ENCODE results near the gene EPHA1. TPM values are rescaled to one million over a fixed set of nuclear protein-coding genes. Genes with fewer than 3 reads are reported as not detected.
"Not testable (repeated sequence)": the region's sequence is repeated elsewhere in the genome, so short reads cannot be mapped to it uniquely, and the experiment has no call there.

EPHA1 gene
- total RNA-seq, 1 experiment from 2014 or later, result 1.2 TPM

GRCh38 chr7:143417734-143418383, 9.2 kb upstream of the EPHA1 start:
- ChIA-PET POLR2A (ENCODE audit: low non-redundant PET) (no interaction called here), CTCF (interaction anchor here (1.0 to 1.2 kb wide), 3 partner anchors 13 to 122 kb away, joined by 3 to 4 read pairs (median 4); no protein-coding TSS in a partner anchor)
- Histone ChIP-seq H3K4me3 (ENCODE audit: low read depth, low read length, poor library complexity, severe bottlenecking) (no peak overlapping the region), H3K27ac (ENCODE audit: low read depth, low read length, poor library complexity, severe bottlenecking) (no peak overlapping the region), H3K4me1 (ENCODE audit: insufficient read depth, low read length, poor library complexity, severe bottlenecking) (peaks cover 5% of the 10 kb centered on the region), H3K9me3 (ENCODE audit: low read depth, low read length, poor library complexity, severe bottlenecking) (no peaks in the 10 kb centered on the region), H3K36me3 (ENCODE audit: insufficient read depth, low read length, poor library complexity, severe bottlenecking) (no peaks in the 10 kb centered on the region), H3K27me3 (replicated peaks; ENCODE audit: insufficient read depth, low read depth, low read length, poor library complexity) (no peaks in the 10 kb centered on the region)
- TF ChIP-seq EZH2 (IDR thresholded peaks at IDR 0.05; ENCODE audit: borderline replicate concordance, low read depth, low read length, poor library complexity, severe bottlenecking) (no peak), CTCF (conservative IDR thresholded peaks at IDR 0.05; ENCODE audit: low read depth, low read length) (no peak)
- intact Hi-C loops (cut with micrococcal nuclease; ENCODE audit: unreplicated experiment), result loop anchor here (5.0 kb wide), 1 partner anchor 111 kb away; no protein-coding TSS in a partner anchor
- no peak for DNase-seq (ENCODE audit: low spot score)
- BruUV-seq (replicated peaks), result no TSS peak

GRCh38 chr7:143416565-143417149, 8.0 kb upstream of the EPHA1 start:
- intact Hi-C loops (cut with micrococcal nuclease; ENCODE audit: unreplicated experiment), result loop anchor here (1.0 to 5.0 kb wide), 2 partner anchors 109 to 176 kb away; no protein-coding TSS in a partner anchor
- Histone ChIP-seq H3K9me3 (ENCODE audit: low read depth, low read length, poor library complexity, severe bottlenecking) (no peaks in the 10 kb centered on the region), H3K36me3 (ENCODE audit: insufficient read depth, low read length, poor library complexity, severe bottlenecking) (no peaks in the 10 kb centered on the region), H3K4me1 (ENCODE audit: insufficient read depth, low read length, poor library complexity, severe bottlenecking) (peaks cover 5% of the 10 kb centered on the region), H3K27ac (ENCODE audit: low read depth, low read length, poor library complexity, severe bottlenecking) (no peak overlapping the region), H3K27me3 (replicated peaks; ENCODE audit: insufficient read depth, low read depth, low read length, poor library complexity) (no peaks in the 10 kb centered on the region), H3K4me3 (ENCODE audit: low read depth, low read length, poor library complexity, severe bottlenecking) (no peak overlapping the region)
- BruUV-seq (replicated peaks), result no TSS peak
- TF ChIP-seq EZH2 (IDR thresholded peaks at IDR 0.05; ENCODE audit: borderline replicate concordance, low read depth, low read length, poor library complexity, severe bottlenecking) (no peak), CTCF (conservative IDR thresholded peaks at IDR 0.05; ENCODE audit: low read depth, low read length) (peak; percentile 83)
- DNase-seq (ENCODE audit: low spot score), result peak; percentile 65
- POLR2A ChIA-PET (ENCODE audit: low non-redundant PET), result no interaction called here
- CTCF ChIA-PET, result interaction anchor here (0.6 to 1.2 kb wide), 6 partner anchors 11 to 173 kb away, joined by 3 to 5 read pairs (median 4); no protein-coding TSS in a partner anchor

DNA sequence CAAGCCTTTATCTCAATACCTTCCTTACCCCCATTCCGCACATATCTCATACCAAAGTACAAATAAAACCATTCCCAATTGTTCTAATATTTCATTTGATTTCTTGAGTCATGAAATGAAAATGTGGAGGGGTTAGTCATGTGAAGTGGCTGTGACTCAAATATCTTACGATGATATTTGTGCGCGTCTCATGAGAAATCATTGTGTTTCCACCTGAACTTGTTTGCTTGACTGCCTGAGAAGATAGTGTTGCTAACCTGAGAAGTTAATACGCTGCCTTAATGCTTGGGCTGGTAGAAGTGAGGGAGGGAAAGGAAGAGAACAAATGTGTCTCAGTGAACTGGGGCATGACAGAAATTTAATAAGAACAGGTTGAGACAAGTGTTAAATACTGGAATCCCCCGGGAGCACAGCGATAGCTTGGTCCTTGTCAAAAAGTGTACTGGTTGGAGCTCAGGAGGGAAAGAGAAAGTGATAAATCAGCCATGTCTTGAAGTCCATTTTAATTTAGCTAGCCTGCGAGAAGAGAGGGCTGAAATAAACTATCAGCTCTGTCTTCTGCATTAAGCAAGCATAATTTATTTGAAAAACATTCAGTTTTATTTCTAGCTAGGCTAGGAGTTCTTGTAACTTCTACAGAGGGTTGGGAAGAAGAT, 7.2 kb upstream of the EPHA1 start:
- ChIA-PET POLR2A (ENCODE audit: low non-redundant PET) (no interaction called here), CTCF (interaction anchor here (0.6 to 1.6 kb wide), 4 partner anchors 36 to 173 kb away, joined by 3 to 19 read pairs (median 7); no protein-coding TSS in a partner anchor)
- no peak for TF ChIP-seq CTCF (conservative IDR thresholded peaks at IDR 0.05; ENCODE audit: low read depth, low read length)
- no peak for TF ChIP-seq EZH2 (IDR thresholded peaks at IDR 0.05; ENCODE audit: borderline replicate concordance, low read depth, low read length, poor library complexity, severe bottlenecking)
- Histone ChIP-seq H3K4me3 (ENCODE audit: low read depth, low read length, poor library complexity, severe bottlenecking) (no peak overlapping the region), H3K9me3 (ENCODE audit: low read depth, low read length, poor library complexity, severe bottlenecking) (no peaks in the 10 kb centered on the region), H3K27ac (ENCODE audit: low read depth, low read length, poor library complexity, severe bottlenecking) (no peak overlapping the region), H3K27me3 (replicated peaks; ENCODE audit: insufficient read depth, low read depth, low read length, poor library complexity) (no peaks in the 10 kb centered on the region), H3K36me3 (ENCODE audit: insufficient read depth, low read length, poor library complexity, severe bottlenecking) (no peaks in the 10 kb centered on the region), H3K4me1 (ENCODE audit: insufficient read depth, low read length, poor library complexity, severe bottlenecking) (peaks cover 5% of the 10 kb centered on the region)
- intact Hi-C loops (cut with micrococcal nuclease; ENCODE audit: unreplicated experiment), result loop anchor here (1.0 to 5.0 kb wide), 2 partner anchors 109 to 176 kb away; no protein-coding TSS in a partner anchor
- no peak for DNase-seq (ENCODE audit: low spot score)
- no TSS peak for BruUV-seq (replicated peaks)

DNA sequence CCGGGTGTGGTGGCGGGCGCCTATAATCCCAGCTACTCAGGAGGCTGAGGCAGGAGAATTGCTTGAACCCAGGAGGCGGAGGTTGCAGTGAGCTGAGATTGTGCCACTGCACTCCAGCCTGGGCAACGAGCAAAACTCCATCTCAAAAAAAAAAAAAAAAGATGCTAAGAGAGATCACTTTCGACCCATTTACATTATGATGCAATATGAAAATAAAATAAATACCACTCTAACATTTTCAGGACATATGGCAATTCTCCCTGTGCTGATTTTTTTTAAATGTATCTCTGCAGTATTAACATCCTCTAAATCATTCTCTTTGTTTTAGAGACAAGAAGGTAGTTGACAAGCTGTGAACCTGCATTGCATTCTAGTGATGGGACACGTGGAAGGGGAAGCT, 6.6 kb upstream of the EPHA1 start:
- H3K9me3 ChIP-seq (ENCODE audit: low read depth, low read length, poor library complexity, severe bottlenecking); H3K27me3 ChIP-seq (replicated peaks; ENCODE audit: insufficient read depth, low read depth, low read length, poor library complexity); H3K4me3 ChIP-seq (ENCODE audit: low read depth, low read length, poor library complexity, severe bottlenecking); DNase-seq (ENCODE audit: low spot score); BruUV-seq (replicated peaks); POLR2A ChIA-PET (ENCODE audit: low non-redundant PET); H3K27ac ChIP-seq (ENCODE audit: low read depth, low read length, poor library complexity, severe bottlenecking); H3K36me3 ChIP-seq (ENCODE audit: insufficient read depth, low read length, poor library complexity, severe bottlenecking): not testable (repeated sequence)
- CTCF ChIA-PET, result interaction anchor here (0.7 to 1.6 kb wide), 2 partner anchors 35 to 55 kb away, joined by 3 to 19 read pairs; no protein-coding TSS in a partner anchor
- intact Hi-C loops (cut with micrococcal nuclease; ENCODE audit: unreplicated experiment), result loop anchor here (5.0 kb wide), 1 partner anchor 108 kb away; no protein-coding TSS in a partner anchor
- H3K4me1 ChIP-seq (ENCODE audit: insufficient read depth, low read length, poor library complexity, severe bottlenecking), result peaks cover 11% of the 10 kb centered on the region

Measured in A673 (cell line).